ENCODE measurements around the gene KCTD6.

Gene KCTD6

GRCh38 chr3:58494107-58494506 is 2.2 kb downstream of the KCTD6 start:
- H3K4me1 ChIP-seq (ENCODE audit: insufficient read depth, low read length, severe bottlenecking), result peaks cover 33% of the 10 kb centered on the region
- no peak overlapping the region for H2AFZ ChIP-seq (ENCODE audit: low read length)
- no peaks in the 10 kb centered on the region for H3K9me3 ChIP-seq (ENCODE audit: low read length)
- TF ChIP-seq EZH2 (IDR thresholded peaks at IDR 0.05; ENCODE audit: borderline replicate concordance, low read length), result no peak
- no peak for TF ChIP-seq CTCF (IDR thresholded peaks at IDR 0.05; ENCODE audit: low read length)
- no peaks in the 10 kb centered on the region; the same call in 1 of the 2 replicates for H3K79me2 ChIP-seq (ENCODE audit: insufficient read depth, low read length)
- H3K4me3 ChIP-seq (ENCODE audit: low read depth, low read length, poor library complexity, severe bottlenecking), result no peak overlapping the region
- H4K20me1 ChIP-seq (ENCODE audit: insufficient read depth, low read length), result no peaks in the 10 kb centered on the region
- H3K36me3 ChIP-seq (ENCODE audit: insufficient read depth, low read length), result no peaks in the 10 kb centered on the region
- H3K27ac ChIP-seq (ENCODE audit: low read depth, low read length, poor library complexity, severe bottlenecking), result no peak overlapping the region
- H3F3A ChIP-seq (ENCODE audit: insufficient read depth, low read length), result no peaks in the 10 kb centered on the region
- no peak overlapping the region for H3K9ac ChIP-seq (ENCODE audit: low read length)
- H3K4me2 ChIP-seq (ENCODE audit: low read length), result no peak overlapping the region
- no peaks in the 10 kb centered on the region for H3K9me2 ChIP-seq (ENCODE audit: low read depth, low read length)
- H3K27me3 ChIP-seq (ENCODE audit: insufficient read depth, low read length), result no peaks in the 10 kb centered on the region

- H3K36me3 ChIP-seq (ENCODE audit: insufficient read depth, low read length), result no peaks in the 10 kb centered on the region
- H3K4me3 ChIP-seq (ENCODE audit: low read depth, low read length, poor library complexity, severe bottlenecking), result no peak overlapping the region
- no peak overlapping the region for H3K4me2 ChIP-seq (ENCODE audit: low read length)
- H3K79me2 ChIP-seq (ENCODE audit: insufficient read depth, low read length), result no peaks in the 10 kb centered on the region; the same call in 1 of the 2 replicates
- H3K9me2 ChIP-seq (ENCODE audit: low read depth, low read length), result no peaks in the 10 kb centered on the region
- H2AFZ ChIP-seq (ENCODE audit: low read length), result no peak overlapping the region
- H3K9me3 ChIP-seq (ENCODE audit: low read length), result no peaks in the 10 kb centered on the region
- H3K9ac ChIP-seq (ENCODE audit: low read length), result no peak overlapping the region
- no peak overlapping the region for H3K27ac ChIP-seq (ENCODE audit: low read depth, low read length, poor library complexity, severe bottlenecking)
- no peaks in the 10 kb centered on the region for H3F3A ChIP-seq (ENCODE audit: insufficient read depth, low read length)
- H3K4me1 ChIP-seq (ENCODE audit: insufficient read depth, low read length, severe bottlenecking), result peaks cover 33% of the 10 kb centered on the region
- no peaks in the 10 kb centered on the region for H4K20me1 ChIP-seq (ENCODE audit: insufficient read depth, low read length)
- H3K27me3 ChIP-seq (ENCODE audit: insufficient read depth, low read length), result no peaks in the 10 kb centered on the region
- TF ChIP-seq CTCF (IDR thresholded peaks at IDR 0.05; ENCODE audit: low read length) (no peak), EZH2 (IDR thresholded peaks at IDR 0.05; ENCODE audit: borderline replicate concordance, low read length) (no peak)
These were observed 3.2 kb downstream of the KCTD6 start for GRCh38 chr3:58495101-58495500.

- TF ChIP-seq CTCF (IDR thresholded peaks at IDR 0.05; ENCODE audit: low read length), result no peak
- Histone ChIP-seq H2AFZ (ENCODE audit: low read length) (no peak overlapping the region), H3F3A (ENCODE audit: insufficient read depth, low read length) (no peaks in the 10 kb centered on the region), H3K27ac (ENCODE audit: low read depth, low read length, poor library complexity, severe bottlenecking) (no peak overlapping the region), H3K4me2 (ENCODE audit: low read length) (peak overlapping the region; percentile 12; the same call in 1 of the 2 replicates), H3K9me3 (ENCODE audit: low read length) (no peaks in the 10 kb centered on the region), H4K20me1 (ENCODE audit: insufficient read depth, low read length) (no peaks in the 10 kb centered on the region), H3K4me1 (ENCODE audit: insufficient read depth, low read length, severe bottlenecking) (peaks cover 28% of the 10 kb centered on the region), H3K36me3 (ENCODE audit: insufficient read depth, low read length) (peaks cover 9% of the 10 kb centered on the region), H3K27me3 (ENCODE audit: insufficient read depth, low read length) (no peaks in the 10 kb centered on the region), H3K9ac (ENCODE audit: low read length) (no peak overlapping the region), H3K4me3 (ENCODE audit: low read depth, low read length, poor library complexity, severe bottlenecking) (no peak overlapping the region), H3K9me2 (ENCODE audit: low read depth, low read length) (no peaks in the 10 kb centered on the region), H3K79me2 (ENCODE audit: insufficient read depth, low read length) (no peaks in the 10 kb centered on the region; the same call in 1 of the 2 replicates)
These were observed 4.4 kb downstream of the KCTD6 start for GRCh38 chr3:58496206-58496857.
